Stomach (tissue), 19 donors: ENCODE results near the gene SMIM30. TPM values are rescaled to one million over a fixed set of nuclear protein-coding genes. Genes with fewer than 3 reads are reported as not detected.
"Not testable (repeated sequence)": the region's sequence is repeated elsewhere in the genome, so short reads cannot be mapped to it uniquely, and the experiment has no call there.

Source experiments
- DNase-seq, 2 donors: peaks; one replicate each; pipeline versions ENCODE4 v3.0.0 to v3.0.0-alpha.2; 2013 to 2019
- H3K27ac ChIP-seq, 5 donors: fragments of 200-600 bp in 4 of 5; sonication (generic) in 4 of 5; one replicate each; pipeline ENCODE4 v1.5.1; 2013 to 2019; ENCODE audit warnings: mild to moderate bottlenecking in 1 of 5, moderate library complexity in 1 of 5
- H3K27me3 ChIP-seq, 3 donors: fragments of 200-600 bp; sonication (generic); one replicate each; pipeline ENCODE4 v1.5.1; 2017 to 2019; ENCODE audit warnings: mixed run types in 1 of 3
- H3K36me3 ChIP-seq, 4 donors: fragments of 200-600 bp; sonication (generic); 1 replicate in 3 of 4; 2 replicates in 1 of 4; pipeline ENCODE4 v1.5.1; 2016 to 2019
- H3K4me1 ChIP-seq, 4 donors: fragments of 200-600 bp; sonication (generic); one replicate each; pipeline ENCODE4 v1.5.1; 2016 to 2019
- H3K4me3 ChIP-seq, 4 donors: fragments of 200-600 bp; sonication (generic) in 3 of 4; one replicate each; pipeline ENCODE4 v1.5.1; 2016 to 2019; ENCODE audit warnings: mild to moderate bottlenecking in 1 of 4
- H3K9me3 ChIP-seq, 4 donors: fragments of 200-600 bp; sonication (generic); one replicate each; pipeline ENCODE4 v1.5.1; 2016 to 2019
- CTCF ChIP-seq, 7 experiments: fragments of 450-650 bp in 4 of 7; fragments of 200-600 bp in 3 of 7; sonication (generic) in 3 of 7; IDR thresholded peaks; one replicate each; pipeline ENCODE4 v1.5.1; 2016 to 2019; ENCODE audit warnings: antibody characterized with exemption in 7 of 7, control low read depth in 2 of 7, mild to moderate bottlenecking in 1 of 7
- EP300 ChIP-seq: sonication (generic); formaldehyde crosslinking; IDR thresholded peaks from one replicate; pipeline ENCODE4 v1.6.1; 2017; ENCODE audit warnings: antibody characterized with exemption
- POLR2A ChIP-seq, 4 donors: fragments of 450-650 bp; IDR thresholded peaks; one replicate each; pipeline ENCODE4 v1.6.1; 2016; ENCODE audit warnings: antibody characterized with exemption in 4 of 4, control low read depth in 2 of 4, mild to moderate bottlenecking in 1 of 4, moderate library complexity in 1 of 4
- POLR2AphosphoS5 ChIP-seq, 3 donors: sonication (generic); formaldehyde crosslinking; IDR thresholded peaks; one replicate each; pipeline ENCODE4 v1.6.1; 2016; ENCODE audit warnings: antibody characterized with exemption in 3 of 3
- WGBS, 5 donors: extraction: QIAGEN DNeasy Blood & Tissue Kit in 3 of 5; methylation state at CpG; one replicate each; pipeline versions ENCODE4 v1.1.5 to v1.1.7; 2013 to 2018; 5-methylcytosine and 5-hydroxymethylcytosine counted together
- intact Hi-C: fragments of 100-400 bp; cut with DNase I; formaldehyde crosslinking; loops from one replicate; pipeline ENCODE4 v1.15.1; 2023; ENCODE audit warnings: low total_unique reads
- long read RNA-seq, 10 donors: transcript quantifications; one replicate each; lab custom pipeline, GENCODE V29; 2026
- polyA plus RNA-seq, 3 donors: library from polyadenylated mRNA; stranded (reverse); fragments of 200-250 nt; gene quantifications; one replicate each; pipeline ENCODE4 v1.2.3, GENCODE V29; 2013
- total RNA-seq, 5 donors: library from RNA; depleted of rRNA; stranded (reverse); fragments of >200 nt; gene quantifications; one replicate each; pipeline versions ENCODE4 v1.1.0 to v1.2.3, GENCODE V29; 2014 to 2016
- donor health status: healthy with polysubstance abuse.
- donor health status: Bipolar disorder and iron deficiency.
- donor health status: healthy.

The SMIM30 gene
- total RNA-seq (100 to 1,000 TPM in 1 of 5 donors, 10 to 100 TPM in 3, not detected in 1; 14.6 to 144 (median 59.7) TPM), polyA plus RNA-seq (10 to 100 TPM; 52.2 to 83.4 (median 59.7) TPM)
- long read RNA-seq, donor 1, transcript SMIM30-201 (3 exons, 1,070 nt): major isoform, 11 of 16 reads
- long read RNA-seq, donor 1, transcript SMIM30-202 (2 exons, 818 nt): minor isoform, 5 of 16 reads
- long read RNA-seq, donor 1, partial matches to known transcripts: 0 of 16 reads
- long read RNA-seq, donor 1, other reads (novel, unspliced or antisense): 0 of 16 reads
- long read RNA-seq, donor 2, transcript SMIM30-202 (2 exons, 818 nt): minor isoform, 6 of 23 reads
- long read RNA-seq, donor 2, transcript SMIM30-201 (3 exons, 1,070 nt): major isoform, 15 of 23 reads
- long read RNA-seq, donor 2, partial matches to known transcripts: 0 of 23 reads
- long read RNA-seq, donor 2, other reads (novel, unspliced or antisense): 0 of 23 reads
- long read RNA-seq, donor 3, transcript SMIM30-201 (3 exons, 1,070 nt): major isoform, 14 of 24 reads
- long read RNA-seq, donor 3, transcript SMIM30-202 (2 exons, 818 nt): minor isoform, 7 of 24 reads
- long read RNA-seq, donor 3, partial matches to known transcripts: 0 of 24 reads
- long read RNA-seq, donor 3, other reads (novel, unspliced or antisense): 0 of 24 reads
- long read RNA-seq, donor 4, partial matches to known transcripts: 0 of 6 reads
- long read RNA-seq, donor 4, other reads (novel, unspliced or antisense): 0 of 6 reads
- long read RNA-seq, donor 5, transcript SMIM30-201 (3 exons, 1,070 nt): major isoform, 24 of 31 reads
- long read RNA-seq, donor 5, transcript SMIM30-202 (2 exons, 818 nt): minor isoform, 5 of 31 reads
- long read RNA-seq, donor 5, partial matches to known transcripts: 0 of 31 reads
- long read RNA-seq, donor 5, other reads (novel, unspliced or antisense): 0 of 31 reads
- long read RNA-seq, donor 6, transcript SMIM30-201 (3 exons, 1,070 nt): major isoform, 36 of 46 reads
- long read RNA-seq, donor 6, transcript SMIM30-204 (3 exons, 962 nt): minor isoform, 5 of 46 reads
- long read RNA-seq, donor 6, transcript SMIM30-202 (2 exons, 818 nt): minor isoform, 5 of 46 reads
- long read RNA-seq, donor 6, partial matches to known transcripts: 0 of 46 reads
- long read RNA-seq, donor 6, other reads (novel, unspliced or antisense): 0 of 46 reads
- long read RNA-seq, donor 7, transcript SMIM30-201 (3 exons, 1,070 nt): major isoform, 28 of 37 reads
- long read RNA-seq, donor 7, transcript SMIM30-202 (2 exons, 818 nt): minor isoform, 6 of 37 reads
- long read RNA-seq, donor 7, partial matches to known transcripts: 0 of 37 reads
- long read RNA-seq, donor 7, other reads (novel, unspliced or antisense): 0 of 37 reads
- long read RNA-seq, donor 8, transcript SMIM30-201 (3 exons, 1,070 nt): major isoform, 27 of 36 reads
- long read RNA-seq, donor 8, transcript SMIM30-202 (2 exons, 818 nt): minor isoform, 8 of 36 reads
- long read RNA-seq, donor 8, partial matches to known transcripts: 0 of 36 reads
- long read RNA-seq, donor 8, other reads (novel, unspliced or antisense): 0 of 36 reads
- long read RNA-seq, donor 9, transcript SMIM30-201 (3 exons, 1,070 nt): major isoform, 28 of 33 reads
- long read RNA-seq, donor 9, partial matches to known transcripts: 0 of 33 reads
- long read RNA-seq, donor 9, other reads (novel, unspliced or antisense): 0 of 33 reads
- long read RNA-seq, donor 10, transcript SMIM30-201 (3 exons, 1,070 nt): major isoform, 12 of 16 reads
- long read RNA-seq, donor 10, partial matches to known transcripts: 0 of 16 reads
- long read RNA-seq, donor 10, other reads (novel, unspliced or antisense): 0 of 16 reads

GRCh38 chr7:113118074-113118959 is at the start of gene SMIM30:
Gene SMIM30, minus strand, starts transcription at chr7:113118554. Its CDS starts 976 bp downstream, at chr7:113117578.
- DNase-seq: peak; percentile 93 to 98
- intact Hi-C loops: no loop called here

GRCh38 chr7:113166176-113166575 is 47.8 kb upstream of the SMIM30 start:
- WGBS, 5 donors: 59 to 93% (median 78%) methylated on average over 1 of the region's 1 CpG
- H3K4me3 ChIP-seq, DNase-seq, H3K36me3 ChIP-seq, H3K9me3 ChIP-seq, intact Hi-C loops, H3K4me1 ChIP-seq, H3K27me3 ChIP-seq, H3K27ac ChIP-seq: not testable (repeated sequence)

More at GRCh38 chr7:113118074-113118959, at the start of gene SMIM30:
- Histone ChIP-seq H3K9me3 (no peaks in the 10 kb centered on the region), H3K4me3 (peak within 1 kb of the TSS; percentile 55 to 65 (median 56)), H3K27me3 (no peaks in the 10 kb centered on the region), H3K36me3 (peaks cover 0 to 20% (median 13%) of the 10 kb centered on the region in 4 donors), H3K27ac (peak within 1 kb of the TSS in 4 of 5 donors; percentile 25 to 76 (median 65)), H3K4me1 (peaks cover 6 to 19% (median 12%) of the 10 kb centered on the region in 4 donors)
- no peak for TF ChIP-seq EP300
- TF ChIP-seq POLR2AphosphoS5 (IDR thresholded peaks at IDR 0.05): peak; percentile 92 to 96 (median 93)
- TF ChIP-seq POLR2A (IDR thresholded peaks at IDR 0.05): peak in 1 of 4 donors; percentile 60
- WGBS, 5 donors: 0 to 1% (median 0%) methylated on average over 35 of the region's 35 CpGs

GRCh38 chr7:113161050-113161449 is 42.7 kb upstream of the SMIM30 start:
- DNase-seq: no peak
- 77 to 87% (median 79%) methylated on average over 2 of the region's 2 CpGs for WGBS, 5 donors
- no peak overlapping the region for H3K27ac ChIP-seq
- H3K4me1 ChIP-seq: no peaks in the 10 kb centered on the region
- intact Hi-C loops: no loop called here
- H3K27me3 ChIP-seq: peaks cover 0 to 9% (median 0%) of the 10 kb centered on the region in 3 donors
- TF ChIP-seq POLR2AphosphoS5 (IDR thresholded peaks at IDR 0.05) (no peak), CTCF (IDR thresholded peaks at IDR 0.05) (no peak), POLR2A (IDR thresholded peaks at IDR 0.05) (no peak), EP300 (no peak)
- no peaks in the 10 kb centered on the region for H3K36me3 ChIP-seq
- no peaks in the 10 kb centered on the region for H3K9me3 ChIP-seq
- H3K4me3 ChIP-seq: no peak overlapping the region

- DNase-seq: peak in 1 of 2 donors; percentile 47
- intact Hi-C loops: no loop called here
- Histone ChIP-seq H3K27ac (no peak overlapping the region), H3K4me3 (no peak overlapping the region), H3K36me3 (no peaks in the 10 kb centered on the region), H3K4me1 (no peaks in the 10 kb centered on the region), H3K27me3 (peaks cover 0 to 9% (median 0%) of the 10 kb centered on the region in 3 donors), H3K9me3 (no peaks in the 10 kb centered on the region)
- 40 to 54% (median 45%) methylated on average over 5 of the region's 5 CpGs for WGBS, 5 donors
- TF ChIP-seq EP300 (no peak), CTCF (IDR thresholded peaks at IDR 0.05) (peak in 1 of 7 experiments; percentile 35)
Measured at GRCh38 chr7:113159746-113160339, 41.5 kb upstream of the SMIM30 start.
